DOHH2 (cell line): ENCODE data around the gene REEP3.

ENCODE experiments used
- H3F3A ChIP-seq: fragments of 200-600 bp; sonication (generic), shearing (Covaris generic); 2 replicates; pipeline ENCODE4 v1.6.0; 2016; ENCODE audit warnings: antibody characterized with exemption, mild to moderate bottlenecking; ENCODE audit not compliant: control insufficient read depth, insufficient read depth
- H3K27ac ChIP-seq: fragments of 200-600 bp; sonication (generic); 2 replicates; pipeline ENCODE4 v1.5.1; 2014; ENCODE audit warnings: low read depth, mild to moderate bottlenecking, low read length, moderate library complexity
- H3K27me3 ChIP-seq: fragments of 200-600 bp; sonication (generic); 2 replicates; pipeline ENCODE4 v1.6.1; 2014; ENCODE audit warnings: mild to moderate bottlenecking, low read length, mixed read lengths; ENCODE audit not compliant: control insufficient read depth
- H3K36me3 ChIP-seq: fragments of 200-600 bp; sonication (generic); 2 replicates; pipeline ENCODE4 v1.6.1; 2014; ENCODE audit warnings: mild to moderate bottlenecking, low read length, moderate library complexity, mixed read lengths; ENCODE audit not compliant: control insufficient read depth
- H3K4me1 ChIP-seq: fragments of 200-600 bp; sonication (generic); 2 replicates; pipeline ENCODE4 v1.6.1; 2014; ENCODE audit warnings: mild to moderate bottlenecking, low read length, mixed read lengths; ENCODE audit not compliant: control insufficient read depth
- H3K4me2 ChIP-seq: fragments of 200-600 bp; sonication (generic); 2 replicates; pipeline ENCODE4 v1.6.0; 2014; ENCODE audit warnings: mild to moderate bottlenecking, low read length, moderate library complexity
- H3K4me3 ChIP-seq: fragments of 200-600 bp; sonication (generic); 2 replicates; pipeline ENCODE4 v1.5.1; 2014; ENCODE audit warnings: mild to moderate bottlenecking, low read length, mixed read lengths
- H3K79me2 ChIP-seq: fragments of 200-600 bp; sonication (generic); 2 replicates; pipeline ENCODE4 v1.6.1; 2014; ENCODE audit warnings: mild to moderate bottlenecking, low read length, mixed read lengths; ENCODE audit not compliant: control insufficient read depth
- H3K9me2 ChIP-seq: fragments of 200-600 bp; sonication (generic); replicated peaks from 2 replicates; pipeline ENCODE4 v1.6.1; 2014; ENCODE audit warnings: mild to moderate bottlenecking, low read length, mixed read lengths; ENCODE audit not compliant: control insufficient read depth
- H3K9me3 ChIP-seq: fragments of 200-600 bp; sonication (generic); 2 replicates; pipeline ENCODE4 v1.6.1; 2014; ENCODE audit warnings: antibody characterized with exemption, low read length, mixed read lengths; ENCODE audit not compliant: control insufficient read depth, insufficient read depth
- H4K20me1 ChIP-seq: fragments of 200-600 bp; sonication (generic); 2 replicates; pipeline ENCODE4 v1.6.0; 2014; ENCODE audit warnings: low read depth, mild to moderate bottlenecking, antibody characterized with exemption, low read length, moderate library complexity; ENCODE audit not compliant: control insufficient read depth, insufficient read depth
- CTCF ChIP-seq: fragments of 200-600 bp; sonication (generic); IDR thresholded peaks from one replicate; pipeline ENCODE4 v1.5.1; 2014; ENCODE audit warnings: antibody characterized with exemption, mild to moderate bottlenecking, low read depth, low read length; ENCODE audit not compliant: poor library complexity, severe bottlenecking
- EZH2phosphoT487 ChIP-seq: fragments of 200-600 bp; sonication (generic); IDR thresholded peaks from 2 replicates; pipeline ENCODE4 v1.6.1; 2017; ENCODE audit warnings: borderline replicate concordance, mild to moderate bottlenecking, antibody characterized with exemption, low read length, moderate library complexity, mixed read lengths

The REEP3 gene

GRCh38 chr10:63587191-63587590, 66.0 kb downstream of the REEP3 start:
- Histone ChIP-seq H3K4me3 (no peak overlapping the region), H3F3A (no peaks in the 10 kb centered on the region), H3K9me2 (no peaks in the 10 kb centered on the region), H3K4me1 (no peaks in the 10 kb centered on the region), H3K4me2 (no peak overlapping the region), H3K9me3 (no peaks in the 10 kb centered on the region), H3K27ac (no peak overlapping the region), H4K20me1 (no peaks in the 10 kb centered on the region), H3K79me2 (no peaks in the 10 kb centered on the region), H3K27me3 (no peaks in the 10 kb centered on the region), H3K36me3 (no peaks in the 10 kb centered on the region)
- TF ChIP-seq CTCF (no peak), EZH2phosphoT487 (no peak)

GRCh38 chr10:63588436-63589167, 67.4 kb downstream of the REEP3 start:
- no peaks in the 10 kb centered on the region for H3K36me3 ChIP-seq
- no peaks in the 10 kb centered on the region for H3K4me1 ChIP-seq
- TF ChIP-seq CTCF (no peak), EZH2phosphoT487 (no peak)
- no peaks in the 10 kb centered on the region for H3F3A ChIP-seq
- H3K9me2 ChIP-seq = no peaks in the 10 kb centered on the region
- H3K4me2 ChIP-seq = no peak overlapping the region
- no peaks in the 10 kb centered on the region for H3K79me2 ChIP-seq
- H3K27ac ChIP-seq = no peak overlapping the region
- no peaks in the 10 kb centered on the region for H3K27me3 ChIP-seq
- no peak overlapping the region for H3K4me3 ChIP-seq
- no peaks in the 10 kb centered on the region for H3K9me3 ChIP-seq
- H4K20me1 ChIP-seq = no peaks in the 10 kb centered on the region

- no peak overlapping the region for H3K4me3 ChIP-seq
- TF ChIP-seq CTCF = no peak
- TF ChIP-seq EZH2phosphoT487 = no peak
- no peaks in the 10 kb centered on the region for H3K4me1 ChIP-seq
- H3K36me3 ChIP-seq = 0 out of 2 replicates have a peak, but pooled peaks cover 2% of the 10 kb centered on the region
- no peaks in the 10 kb centered on the region for H3F3A ChIP-seq
- H3K27ac ChIP-seq = no peak overlapping the region
- H3K4me2 ChIP-seq = no peak overlapping the region
- H3K79me2 ChIP-seq = no peaks in the 10 kb centered on the region
- H3K9me3 ChIP-seq = no peaks in the 10 kb centered on the region
- H3K9me2 ChIP-seq = no peaks in the 10 kb centered on the region
- H4K20me1 ChIP-seq = no peaks in the 10 kb centered on the region; the same call in 1 of the 2 replicates
- H3K27me3 ChIP-seq = no peaks in the 10 kb centered on the region
Measured at GRCh38 chr10:63591600-63592379, 70.6 kb downstream of the REEP3 start.
